SU-DHL-6 (cell line): ENCODE results near the gene CCNL1.

ENCODE experiments used
- EZH2phosphoT487 ChIP-seq: fragments of 200-600 bp; sonication (generic), shearing (Covaris generic); conservative IDR thresholded peaks from 2 replicates; pipeline ENCODE4 v1.6.1; 2018; ENCODE audit warnings: mild to moderate bottlenecking, antibody characterized with exemption, low read length, moderate library complexity, mixed read lengths
- TF ChIP-seq, protein P1 (sequence below): fragments of 200-600 bp; sonication (generic); IDR thresholded peaks from one replicate; pipeline ENCODE4 v1.5.1; 2017; ENCODE audit warnings: antibody characterized with exemption, mild to moderate bottlenecking, low read length, moderate library complexity; ENCODE audit not compliant: insufficient read depth, poor library complexity, severe bottlenecking

GRCh38 chr3:157126365-157126764, 33.6 kb downstream of the CCNL1 start:
- TF ChIP-seq, protein P1, sequence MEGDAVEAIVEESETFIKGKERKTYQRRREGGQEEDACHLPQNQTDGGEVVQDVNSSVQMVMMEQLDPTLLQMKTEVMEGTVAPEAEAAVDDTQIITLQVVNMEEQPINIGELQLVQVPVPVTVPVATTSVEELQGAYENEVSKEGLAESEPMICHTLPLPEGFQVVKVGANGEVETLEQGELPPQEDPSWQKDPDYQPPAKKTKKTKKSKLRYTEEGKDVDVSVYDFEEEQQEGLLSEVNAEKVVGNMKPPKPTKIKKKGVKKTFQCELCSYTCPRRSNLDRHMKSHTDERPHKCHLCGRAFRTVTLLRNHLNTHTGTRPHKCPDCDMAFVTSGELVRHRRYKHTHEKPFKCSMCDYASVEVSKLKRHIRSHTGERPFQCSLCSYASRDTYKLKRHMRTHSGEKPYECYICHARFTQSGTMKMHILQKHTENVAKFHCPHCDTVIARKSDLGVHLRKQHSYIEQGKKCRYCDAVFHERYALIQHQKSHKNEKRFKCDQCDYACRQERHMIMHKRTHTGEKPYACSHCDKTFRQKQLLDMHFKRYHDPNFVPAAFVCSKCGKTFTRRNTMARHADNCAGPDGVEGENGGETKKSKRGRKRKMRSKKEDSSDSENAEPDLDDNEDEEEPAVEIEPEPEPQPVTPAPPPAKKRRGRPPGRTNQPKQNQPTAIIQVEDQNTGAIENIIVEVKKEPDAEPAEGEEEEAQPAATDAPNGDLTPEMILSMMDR, result no peak
- no peak for TF ChIP-seq EZH2phosphoT487
